PC-3 (cell line): Measurements from ENCODE around the gene SLC15A1.

ENCODE experiments used
- CTCF ChIP-seq: fragments of 300-600 bp; sonication (generic); conservative IDR thresholded peaks from 2 replicates; pipeline ENCODE4 v1.5.1; 2017; ENCODE audit warnings: antibody characterized with exemption, low read depth, mild to moderate bottlenecking, low read length
- EZH2 ChIP-seq: fragments of 300-600 bp; sonication (generic); IDR thresholded peaks from one replicate; pipeline ENCODE4 v1.6.1; 2017; ENCODE audit warnings: antibody characterized with exemption, mild to moderate bottlenecking, low read length; ENCODE audit not compliant: unreplicated experiment

- TF ChIP-seq EZH2 (no peak), CTCF (no peak)
Observed at GRCh38 chr13:98650396-98651107, 101.9 kb downstream of the SLC15A1 start.
